DND-41 (cell line): ENCODE data around the gene ACAP3.

Source experiments
- ATAC-seq: fragments of 200-7000 bp; cut with Tn5 transposase; 3 replicates; pipeline ENCODE4 v1.9.1; 2021; ENCODE audit warnings: low read depth; ENCODE audit not compliant: insufficient read depth
- DNase-seq: peaks from one replicate; pipeline ENCODE4 v3.0.0-alpha.2; 2020
- H2AFZ ChIP-seq: 2 replicates; pipeline ENCODE4 v1.6.0; 2012; ENCODE audit warnings: low read depth, low read length
- H3K27ac ChIP-seq: 2 replicates; pipeline ENCODE4 v1.5.1; 2012; ENCODE audit warnings: low read length, inconsistent platforms
- H3K27me3 ChIP-seq: fragments of 200-600 bp; sonication (generic); 2 replicates; pipeline ENCODE4 v1.6.0; 2012; ENCODE audit warnings: low read length, mild to moderate bottlenecking, inconsistent platforms; ENCODE audit not compliant: insufficient read depth, poor library complexity
- H3K36me3 ChIP-seq: 2 replicates; pipeline ENCODE4 v1.5.1; 2012; ENCODE audit warnings: low read length, inconsistent platforms; ENCODE audit not compliant: insufficient read depth
- H3K4me1 ChIP-seq: 2 replicates; pipeline ENCODE4 v1.5.1; 2012; ENCODE audit warnings: mild to moderate bottlenecking, low read length; ENCODE audit not compliant: insufficient read depth
- H3K4me2 ChIP-seq: 2 replicates; pipeline ENCODE4 v1.6.0; 2012; ENCODE audit warnings: mild to moderate bottlenecking, moderate library complexity, low read length, inconsistent platforms; ENCODE audit not compliant: insufficient read depth
- H3K4me3 ChIP-seq, 2 experiments: fragments of 200-600 bp in 1 of 2; shearing (Covaris generic) in 1 of 2; 2 replicates each; pipeline ENCODE4 v1.5.1; 2012 to 2016; ENCODE audit warnings: inconsistent platforms in 2 of 2, low read length in 2 of 2, mild to moderate bottlenecking in 2 of 2, low read depth in 1 of 2, moderate library complexity in 1 of 2
- H3K79me2 ChIP-seq: 2 replicates; pipeline ENCODE4 v1.6.0; 2012; ENCODE audit warnings: low read length, inconsistent platforms; ENCODE audit not compliant: insufficient read depth
- H3K9ac ChIP-seq: 2 replicates; pipeline ENCODE4 v1.6.0; 2012; ENCODE audit warnings: low read depth, mild to moderate bottlenecking, inconsistent platforms, low read length, moderate library complexity
- H3K9me3 ChIP-seq: 2 replicates; pipeline ENCODE4 v1.5.1; 2012; ENCODE audit warnings: low read length, moderate library complexity, mild to moderate bottlenecking, inconsistent platforms; ENCODE audit not compliant: insufficient read depth, severe bottlenecking
- H4K20me1 ChIP-seq: 2 replicates; pipeline ENCODE4 v1.6.0; 2012; ENCODE audit warnings: low read length; ENCODE audit not compliant: insufficient read depth
- EZH2 ChIP-seq: IDR thresholded peaks from 3 replicates; pipeline ENCODE4 v1.6.1; 2012; ENCODE audit warnings: borderline replicate concordance, low read depth, mild to moderate bottlenecking, moderate library complexity, low read length, inconsistent platforms; ENCODE audit not compliant: severe bottlenecking
- TF ChIP-seq, protein P1 (sequence below): IDR thresholded peaks from 2 replicates; pipeline ENCODE4 v1.5.1; 2012; ENCODE audit warnings: borderline replicate concordance, low read length, moderate library complexity, mild to moderate bottlenecking; ENCODE audit not compliant: poor library complexity, severe bottlenecking; ENCODE audit errors: extremely low read depth

The ACAP3 gene

DNA sequence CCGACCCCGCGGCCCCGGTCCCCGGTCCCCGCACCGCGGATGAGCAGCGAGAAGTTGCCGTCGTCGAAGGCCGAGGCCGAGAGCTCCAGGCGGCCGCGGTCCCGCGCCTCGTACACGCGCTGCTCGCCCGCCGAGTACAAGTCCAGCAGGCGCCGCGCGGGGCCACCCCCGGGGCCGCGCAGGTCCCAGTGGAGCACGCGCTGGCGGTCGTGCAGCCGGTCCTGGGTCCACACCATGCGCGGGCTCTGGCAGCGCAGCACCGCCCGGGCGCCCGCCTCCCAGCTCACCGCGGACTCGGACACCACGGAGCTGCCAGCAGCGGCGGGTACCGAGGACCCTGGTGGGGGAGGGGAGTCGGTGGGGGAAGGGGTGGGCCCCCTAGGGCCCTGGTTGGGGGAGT is 47.7 kb upstream of the ACAP3 start:
- TF ChIP-seq, protein P1, sequence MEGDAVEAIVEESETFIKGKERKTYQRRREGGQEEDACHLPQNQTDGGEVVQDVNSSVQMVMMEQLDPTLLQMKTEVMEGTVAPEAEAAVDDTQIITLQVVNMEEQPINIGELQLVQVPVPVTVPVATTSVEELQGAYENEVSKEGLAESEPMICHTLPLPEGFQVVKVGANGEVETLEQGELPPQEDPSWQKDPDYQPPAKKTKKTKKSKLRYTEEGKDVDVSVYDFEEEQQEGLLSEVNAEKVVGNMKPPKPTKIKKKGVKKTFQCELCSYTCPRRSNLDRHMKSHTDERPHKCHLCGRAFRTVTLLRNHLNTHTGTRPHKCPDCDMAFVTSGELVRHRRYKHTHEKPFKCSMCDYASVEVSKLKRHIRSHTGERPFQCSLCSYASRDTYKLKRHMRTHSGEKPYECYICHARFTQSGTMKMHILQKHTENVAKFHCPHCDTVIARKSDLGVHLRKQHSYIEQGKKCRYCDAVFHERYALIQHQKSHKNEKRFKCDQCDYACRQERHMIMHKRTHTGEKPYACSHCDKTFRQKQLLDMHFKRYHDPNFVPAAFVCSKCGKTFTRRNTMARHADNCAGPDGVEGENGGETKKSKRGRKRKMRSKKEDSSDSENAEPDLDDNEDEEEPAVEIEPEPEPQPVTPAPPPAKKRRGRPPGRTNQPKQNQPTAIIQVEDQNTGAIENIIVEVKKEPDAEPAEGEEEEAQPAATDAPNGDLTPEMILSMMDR: no peak
- no peak for TF ChIP-seq EZH2
- H3K9ac ChIP-seq: no peak overlapping the region
- H3K4me1 ChIP-seq: peaks cover 5% of the 10 kb centered on the region
- no peak overlapping the region for H3K4me3 ChIP-seq
- H3K27ac ChIP-seq: no peak overlapping the region
- no peak overlapping the region for H2AFZ ChIP-seq
- ATAC-seq: no peak
- H3K9me3 ChIP-seq: no peaks in the 10 kb centered on the region
- H3K79me2 ChIP-seq: no peaks in the 10 kb centered on the region
- peaks cover 22% of the 10 kb centered on the region for H4K20me1 ChIP-seq
- no peak for DNase-seq
- H3K27me3 ChIP-seq: no peaks in the 10 kb centered on the region
- H3K4me2 ChIP-seq: no peak overlapping the region
- no peaks in the 10 kb centered on the region for H3K36me3 ChIP-seq

DNA sequence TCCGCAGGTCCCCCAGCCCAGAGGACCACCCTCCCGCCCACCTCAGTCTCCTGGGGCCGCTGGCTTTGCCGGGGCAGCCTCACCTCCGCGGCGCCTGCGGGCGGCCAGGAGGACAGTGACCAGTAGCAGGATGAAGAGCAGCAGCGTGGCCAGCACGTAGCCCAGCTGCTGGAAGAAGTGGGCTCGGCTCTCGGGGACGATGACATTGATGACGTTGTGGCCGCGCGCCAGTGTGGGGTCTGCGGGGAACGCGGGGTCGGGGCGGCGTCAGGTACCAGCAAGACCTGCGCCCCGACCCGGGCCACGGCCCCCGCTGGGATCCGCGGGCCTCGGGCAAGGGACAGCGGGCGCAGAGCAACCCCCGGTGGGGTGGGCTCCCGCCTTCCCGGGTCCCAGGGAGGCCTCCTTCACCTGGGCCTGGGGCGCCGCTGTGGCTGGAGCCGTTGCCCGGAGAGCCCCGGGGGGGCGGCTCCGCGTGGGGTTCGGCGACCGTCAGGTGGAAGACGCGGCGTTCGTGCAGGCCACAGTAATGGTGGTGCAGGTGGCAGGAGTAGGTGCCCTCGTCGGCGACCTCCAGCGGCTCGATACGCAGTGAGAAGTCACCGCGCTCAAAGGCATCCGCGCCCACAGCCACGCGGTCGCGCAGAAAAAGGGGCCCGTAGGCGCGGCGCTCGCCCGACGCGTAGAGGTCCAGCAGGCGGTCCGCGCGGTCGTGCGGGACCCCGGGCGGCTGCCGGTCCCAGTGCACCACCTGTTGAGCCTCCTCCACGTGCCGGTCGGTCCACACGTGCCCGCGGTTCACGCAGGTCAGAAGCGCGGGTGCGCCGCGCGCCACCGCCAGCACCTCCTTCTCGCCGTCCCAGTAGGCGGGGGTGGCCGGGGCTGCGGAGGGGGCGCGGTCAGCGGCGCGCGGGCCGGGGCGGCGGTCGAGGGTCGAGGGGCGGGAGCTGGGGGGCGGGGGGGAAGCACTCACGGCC is 46.8 kb upstream of the ACAP3 start:
- H3K27me3 ChIP-seq: no peaks in the 10 kb centered on the region
- peaks cover 22% of the 10 kb centered on the region for H4K20me1 ChIP-seq
- ATAC-seq (no peak), DNase-seq (no peak)
- no peak overlapping the region for H3K4me2 ChIP-seq
- H2AFZ ChIP-seq: no peak overlapping the region
- H3K4me3 ChIP-seq: no peak overlapping the region
- H3K9ac ChIP-seq: no peak overlapping the region
- TF ChIP-seq, protein P1: no peak
- TF ChIP-seq EZH2: no peak
- H3K9me3 ChIP-seq: no peaks in the 10 kb centered on the region
- no peaks in the 10 kb centered on the region for H3K36me3 ChIP-seq
- H3K4me1 ChIP-seq: peaks cover 5% of the 10 kb centered on the region
- no peaks in the 10 kb centered on the region for H3K79me2 ChIP-seq
- H3K27ac ChIP-seq: no peak overlapping the region

DNA sequence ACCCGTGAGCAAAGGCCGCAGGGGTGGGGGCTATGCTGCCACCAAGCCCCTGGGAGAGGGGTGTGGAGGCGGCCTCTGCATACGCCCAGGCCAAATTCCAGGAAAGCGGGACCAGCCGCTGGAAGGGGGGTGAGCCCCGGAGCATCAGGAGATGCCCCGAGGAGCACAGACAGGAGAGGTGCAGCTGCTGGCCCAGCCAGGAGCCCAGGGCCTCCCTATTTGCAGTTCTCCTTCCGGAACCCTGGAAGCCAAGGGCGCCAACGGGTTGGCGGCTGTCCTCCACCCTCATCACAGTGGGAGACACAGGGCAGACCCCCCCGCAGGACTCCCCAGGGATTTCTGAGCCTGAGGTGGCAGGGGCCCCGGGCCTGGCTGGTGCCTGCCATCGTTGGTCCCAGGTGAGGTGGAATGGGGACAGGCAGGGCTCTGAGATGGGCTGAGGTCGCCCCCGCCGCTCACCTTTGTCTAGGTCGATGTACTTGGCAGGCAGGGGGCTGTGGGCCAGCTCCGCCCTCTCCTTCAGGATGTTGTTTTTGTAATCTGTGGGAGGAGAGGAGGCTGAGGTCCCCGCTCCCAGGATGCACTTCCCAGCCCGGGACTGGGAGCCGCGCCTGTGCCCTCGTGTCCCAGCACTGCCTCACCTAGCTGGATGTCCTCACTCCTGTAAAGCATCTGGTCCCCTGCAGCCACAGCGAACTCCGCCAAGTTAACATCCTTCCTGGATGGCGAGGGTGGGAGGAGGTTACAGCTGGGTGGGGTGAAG is 45.8 kb upstream of the ACAP3 start:
- no peak overlapping the region for H3K4me2 ChIP-seq
- peaks cover 5% of the 10 kb centered on the region for H3K4me1 ChIP-seq
- H2AFZ ChIP-seq: no peak overlapping the region
- peaks cover 22% of the 10 kb centered on the region for H4K20me1 ChIP-seq
- no peaks in the 10 kb centered on the region for H3K27me3 ChIP-seq
- H3K79me2 ChIP-seq: peaks cover 4% of the 10 kb centered on the region
- no peak overlapping the region for H3K27ac ChIP-seq
- no peaks in the 10 kb centered on the region for H3K9me3 ChIP-seq
- TF ChIP-seq EZH2: no peak
- TF ChIP-seq, protein P1: no peak
- ATAC-seq (no peak), DNase-seq (no peak)
- H3K9ac ChIP-seq: no peak overlapping the region
- no peaks in the 10 kb centered on the region; the same call in 1 of the 2 replicates for H3K36me3 ChIP-seq
- no peak overlapping the region for H3K4me3 ChIP-seq
